Subcutaneous adipose tissue (tissue), 4 donors: ENCODE data around the gene COL6A1. TPM values are rescaled to one million over a fixed set of nuclear protein-coding genes. Genes with fewer than 3 reads are reported as not detected.

Experiments used
- CTCF ChIP-seq: fragments of 450-650 bp; IDR thresholded peaks from one replicate; pipeline ENCODE4 v1.5.1; 2016; ENCODE audit warnings: low read depth, mild to moderate bottlenecking, control low read depth, antibody characterized with exemption, moderate library complexity
- total RNA-seq, 4 donors: library from RNA; depleted of rRNA; stranded (reverse); fragments of >200 nt; gene quantifications; one replicate each; pipeline ENCODE4 v1.1.0, GENCODE V29; 2016

The COL6A1 gene
- total RNA-seq, 4 donors from 2014 or later: 199 to 567 (median 554) TPM

GRCh38 chr21:45977396-45977795, 4.2 kb upstream of the COL6A1 start:
- TF ChIP-seq CTCF: no peak

- TF ChIP-seq CTCF: no peak
Observed at GRCh38 chr21:45979141-45979631, 2.4 kb upstream of the COL6A1 start.

- no peak for TF ChIP-seq CTCF
Observed at GRCh38 chr21:45979651-45980050, 1.9 kb upstream of the COL6A1 start.

GRCh38 chr21:45980271-45980670, 1.3 kb upstream of the COL6A1 start:
- no peak for TF ChIP-seq CTCF

- TF ChIP-seq CTCF: no peak
Observed at GRCh38 chr21:45980697-45981096, 873 bp upstream of the COL6A1 start.

- no peak for TF ChIP-seq CTCF
Observed at GRCh38 chr21:45982092-45982757, 655 bp downstream of the COL6A1 start.

GRCh38 chr21:45982758-45983648, 1.4 kb downstream of the COL6A1 start:
- no peak for TF ChIP-seq CTCF
